HG03565 (cell line): ENCODE results near the gene SCRT2.
"Not testable (repeated sequence)": the region's sequence is repeated elsewhere in the genome, so short reads cannot be mapped to it uniquely, and the experiment has no call there.

ENCODE experiments used
- ATAC-seq: cut with Tn5 transposase; IDR thresholded peaks from one replicate; pipeline ENCODE4 v1.9.1; 2021; ENCODE audit warnings: mild to moderate bottlenecking, moderate library complexity; ENCODE audit not compliant: unreplicated experiment

Gene SCRT2

GRCh38 chr20:653590-654416 is 21.8 kb downstream of the SCRT2 start:
- no peak for ATAC-seq

GRCh38 chr20:653110-653589 is 22.5 kb downstream of the SCRT2 start, which contains the start of gene SRXN1:
Gene SRXN1, minus strand, starts transcription at chr20:653200. Its CDS starts 15 bp downstream, at chr20:653185.
- ATAC-seq = peak; percentile 76

GRCh38 chr20:652615-653109 is 22.9 kb downstream of the SCRT2 start:
- ATAC-seq = peak; percentile 8

- no peak for ATAC-seq
Observed at GRCh38 chr20:651713-652614, 23.6 kb downstream of the SCRT2 start.

- no peak for ATAC-seq
Observed at GRCh38 chr20:650954-651353, 24.6 kb downstream of the SCRT2 start.

- no peak for ATAC-seq
Observed at GRCh38 chr20:650281-650680, 25.3 kb downstream of the SCRT2 start.

GRCh38 chr20:647479-648019 is 28.1 kb downstream of the SCRT2 start:
- ATAC-seq = no peak

GRCh38 chr20:646868-647233 is 28.8 kb downstream of the SCRT2 start:
- ATAC-seq = no peak

GRCh38 chr20:646107-646867 is 29.3 kb downstream of the SCRT2 start:
- ATAC-seq = no peak

- peak; percentile 60 for ATAC-seq
Observed at GRCh38 chr20:645318-646106, 30.1 kb downstream of the SCRT2 start.

- ATAC-seq = no peak
Observed at GRCh38 chr20:644692-645317, 30.8 kb downstream of the SCRT2 start.

GRCh38 chr20:642398-643174 is 33.0 kb downstream of the SCRT2 start:
- ATAC-seq = no peak

- not testable (repeated sequence) for ATAC-seq
Observed at GRCh38 chr20:642013-642397, 33.6 kb downstream of the SCRT2 start.

GRCh38 chr20:641516-641875 is 34.1 kb downstream of the SCRT2 start:
- ATAC-seq = no peak

- ATAC-seq = no peak
Observed at GRCh38 chr20:640674-641515, 34.7 kb downstream of the SCRT2 start.

- no peak for ATAC-seq
Observed at GRCh38 chr20:638579-638978, 37.0 kb downstream of the SCRT2 start.

- ATAC-seq = no peak
Observed at GRCh38 chr20:637559-637958, 38.0 kb downstream of the SCRT2 start.

- no peak for ATAC-seq
Observed at GRCh38 chr20:635893-636338, 39.7 kb downstream of the SCRT2 start.
